ENCODE data around the gene IMPDH1.

GRCh38 chr7:128431221-128431620 is 21.4 kb upstream of the IMPDH1 start:
- no peak for TF ChIP-seq CTCF (IDR thresholded peaks at IDR 0.05)
- no peak for TF ChIP-seq POLR2AphosphoS5 (IDR thresholded peaks at IDR 0.05)
